Measurements from ENCODE around the gene IMPDH1. TPM values are rescaled to one million over a fixed set of nuclear protein-coding genes. Genes with fewer than 3 reads are reported as not detected.

Gene IMPDH1
- total and polyA plus RNA-seq, 4 donors, result 2.4 to 11.1 (median 5.2) TPM

- no peaks in the 10 kb centered on the region for H3K36me3 ChIP-seq (ENCODE audit: control insufficient read depth in 4 of 4, insufficient read depth in 3 of 4, low read depth in 1 of 4, low read length in 3 of 4)
- TF ChIP-seq REST (IDR thresholded peaks at IDR 0.05) (no peak), HNF4G (IDR thresholded peaks at IDR 0.05) (no peak), RXRA (IDR thresholded peaks at IDR 0.05) (no peak), CTCF (IDR thresholded peaks at IDR 0.05; ENCODE audit: low read depth, low read length, missing input control) (no peak)
- H3K9ac ChIP-seq (ENCODE audit: low read depth in 1 of 2, low read length in 2 of 2), result no peak overlapping the region
- no peak overlapping the region for H3K4me3 ChIP-seq (ENCODE audit: low read depth in 1 of 3, low read length in 3 of 3)
- H3K27me3 ChIP-seq (ENCODE audit: control insufficient read depth in 4 of 4, insufficient read depth in 4 of 4, low read length in 3 of 4), result no peaks in the 10 kb centered on the region
- DNase-seq (ENCODE audit: low spot score), result no peak
- H3K27ac ChIP-seq (ENCODE audit: low read depth in 1 of 2, low read length in 2 of 2), result no peak overlapping the region
- H3K4me1 ChIP-seq (ENCODE audit: control insufficient read depth in 4 of 4, insufficient read depth in 4 of 4, low read length in 3 of 4), result peaks cover 2 to 6% (median 4%) of the 10 kb centered on the region in 4 donors
- no peaks in the 10 kb centered on the region for H3K9me3 ChIP-seq (ENCODE audit: control insufficient read depth in 4 of 4, low read length in 3 of 4)
- 84% methylated on average over 1 of the region's 1 CpG for WGBS
These were observed 12.3 kb upstream of the IMPDH1 start for GRCh38 chr7:128422037-128422436.

GRCh38 chr7:128421384-128421783, 11.6 kb upstream of the IMPDH1 start:
- no peak for DNase-seq (ENCODE audit: low spot score)
- 89% methylated on average over 1 of the region's 1 CpG for WGBS
- H3K27me3 ChIP-seq (ENCODE audit: control insufficient read depth in 4 of 4, insufficient read depth in 4 of 4, low read length in 3 of 4), result no peaks in the 10 kb centered on the region
- H3K4me3 ChIP-seq (ENCODE audit: low read depth in 1 of 3, low read length in 3 of 3), result no peak overlapping the region
- H3K9ac ChIP-seq (ENCODE audit: low read depth in 1 of 2, low read length in 2 of 2), result no peak overlapping the region
- H3K36me3 ChIP-seq (ENCODE audit: control insufficient read depth in 4 of 4, insufficient read depth in 3 of 4, low read depth in 1 of 4, low read length in 3 of 4), result no peaks in the 10 kb centered on the region
- peaks cover 2 to 6% (median 4%) of the 10 kb centered on the region in 4 donors for H3K4me1 ChIP-seq (ENCODE audit: control insufficient read depth in 4 of 4, insufficient read depth in 4 of 4, low read length in 3 of 4)
- no peaks in the 10 kb centered on the region for H3K9me3 ChIP-seq (ENCODE audit: control insufficient read depth in 4 of 4, low read length in 3 of 4)
- no peak for TF ChIP-seq EGR1 (IDR thresholded peaks at IDR 0.05; ENCODE audit: low read depth in 2 of 2)
- TF ChIP-seq GABPA (IDR thresholded peaks at IDR 0.05 in 1 of 2, conservative IDR thresholded peaks at IDR 0.05 in 1 of 2), result no peak
- TF ChIP-seq HNF4A (conservative IDR thresholded peaks at IDR 0.05), result no peak
- no peak for TF ChIP-seq MAX (IDR thresholded peaks at IDR 0.05)
- no peak for TF ChIP-seq SP1 (IDR thresholded peaks at IDR 0.05)
- no peak for TF ChIP-seq RAD21 (IDR thresholded peaks at IDR 0.05)
- no peak for TF ChIP-seq TAF1 (conservative IDR thresholded peaks at IDR 0.05)
- no peak overlapping the region for H3K27ac ChIP-seq (ENCODE audit: low read depth in 1 of 2, low read length in 2 of 2)

- no peaks in the 10 kb centered on the region for H3K9me3 ChIP-seq (ENCODE audit: control insufficient read depth in 4 of 4, low read length in 3 of 4)
- H3K27me3 ChIP-seq (ENCODE audit: control insufficient read depth in 4 of 4, insufficient read depth in 4 of 4, low read length in 3 of 4), result no peaks in the 10 kb centered on the region
- TF ChIP-seq EGR1 (IDR thresholded peaks at IDR 0.05; ENCODE audit: low read depth in 2 of 2) (no peak), CTCF (IDR thresholded peaks at IDR 0.05; ENCODE audit: low read depth, low read length, missing input control) (no peak), HNF4A (conservative IDR thresholded peaks at IDR 0.05) (no peak), NR2F2 (IDR thresholded peaks at IDR 0.05) (no peak), FOXA2 (IDR thresholded peaks at IDR 0.05) (no peak), ZBTB33 (IDR thresholded peaks at IDR 0.05) (no peak), GABPA (IDR thresholded peaks at IDR 0.05 in 1 of 2, conservative IDR thresholded peaks at IDR 0.05 in 1 of 2) (no peak), YY1 (IDR thresholded peaks at IDR 0.05) (no peak), HNF4G (IDR thresholded peaks at IDR 0.05) (no peak), FOXA1 (IDR thresholded peaks at IDR 0.05) (no peak), SP1 (IDR thresholded peaks at IDR 0.05) (no peak), RXRA (IDR thresholded peaks at IDR 0.05) (no peak), TAF1 (conservative IDR thresholded peaks at IDR 0.05) (no peak)
- H3K36me3 ChIP-seq (ENCODE audit: control insufficient read depth in 4 of 4, insufficient read depth in 3 of 4, low read depth in 1 of 4, low read length in 3 of 4), result no peaks in the 10 kb centered on the region
- H3K9ac ChIP-seq (ENCODE audit: low read depth in 1 of 2, low read length in 2 of 2), result no peak overlapping the region
- H3K4me3 ChIP-seq (ENCODE audit: low read depth in 1 of 3, low read length in 3 of 3), result no peak overlapping the region
- DNase-seq (ENCODE audit: low spot score), result no peak
- WGBS, result 92% methylated on average over 1 of the region's 1 CpG
- H3K27ac ChIP-seq (ENCODE audit: low read depth in 1 of 2, low read length in 2 of 2), result no peak overlapping the region
- peaks cover 2 to 6% (median 4%) of the 10 kb centered on the region in 4 donors for H3K4me1 ChIP-seq (ENCODE audit: control insufficient read depth in 4 of 4, insufficient read depth in 4 of 4, low read length in 3 of 4)
These were observed 11.0 kb upstream of the IMPDH1 start for GRCh38 chr7:128420773-128421172.
